Adrenal gland (tissue), 12 donors: Measurements from ENCODE around the gene TMEM123. TPM values are rescaled to one million over a fixed set of nuclear protein-coding genes. Genes with fewer than 3 reads are reported as not detected.

Experiments
- DNase-seq, 7 donors: peaks; one replicate each; pipeline ENCODE4 v3.0.0-alpha.2; 2019 to 2020
- H3K27ac ChIP-seq, 5 donors: fragments of 200-600 bp; sonication (generic) in 4 of 5; 1 replicate in 3 of 5; 2 replicates in 2 of 5; pipeline versions ENCODE4 v1.5.1 to v1.8.0; 2016 to 2020; ENCODE audit warnings: mild to moderate bottlenecking in 1 of 5
- H3K27me3 ChIP-seq: fragments of 200-600 bp; 2 replicates; pipeline ENCODE4 v1.8.0; 2021
- H3K36me3 ChIP-seq, 2 donors: fragments of 200-600 bp; replicated peaks in 1 of 2; 1 replicate in 1 of 2; 2 replicates in 1 of 2; pipeline versions ENCODE4 v1.5.1 to v1.8.0; 2018 to 2022
- H3K4me1 ChIP-seq, 2 donors: fragments of 200-600 bp; replicated peaks in 1 of 2; 1 replicate in 1 of 2; 2 replicates in 1 of 2; pipeline versions ENCODE4 v1.5.1 to v1.8.0; 2018 to 2021
- H3K4me3 ChIP-seq, 4 donors: fragments of 200-600 bp; sonication (generic) in 3 of 4; one replicate each; pipeline ENCODE4 v1.5.1; 2016 to 2018
- H3K9me3 ChIP-seq, 3 donors: fragments of 200-600 bp; sonication (generic) in 1 of 3; replicated peaks in 1 of 3; 1 replicate in 2 of 3; 2 replicates in 1 of 3; pipeline versions ENCODE4 v1.5.1 to v1.8.0; 2016 to 2021
- CTCF ChIP-seq, 6 experiments: fragments of 450-650 bp in 4 of 6; fragments of 200-600 bp in 2 of 6; sonication (generic) in 1 of 6; IDR thresholded peaks; 1 replicate in 5 of 6; 2 replicates in 1 of 6; pipeline versions ENCODE4 v1.5.1 to v1.8.0; 2016 to 2021; ENCODE audit warnings: antibody characterized with exemption in 6 of 6, mild to moderate bottlenecking in 2 of 6, moderate library complexity in 1 of 6
- POLR2A ChIP-seq, 2 donors: fragments of 450-650 bp; IDR thresholded peaks; one replicate each; pipeline ENCODE4 v1.6.1; 2017; ENCODE audit warnings: antibody characterized with exemption in 2 of 2, mild to moderate bottlenecking in 2 of 2, moderate library complexity in 1 of 2
- WGBS, 4 donors: extraction: QIAGEN DNeasy Blood & Tissue Kit in 2 of 4; methylation state at CpG; one replicate each; pipeline versions ENCODE4 v1.1.5 to v1.1.7; 2013 to 2017; 5-methylcytosine and 5-hydroxymethylcytosine counted together
- intact Hi-C, 2 donors: fragments of 100-400 bp; cut with DNase I; formaldehyde crosslinking; loops; one replicate each; pipeline versions ENCODE4 v1.14.1 to v1.15.0; 2022 to 2023
- polyA plus RNA-seq, 3 donors: library from polyadenylated mRNA; stranded (reverse); fragments of 200-250 nt in 2 of 3; fragments of 350-450 nt in 1 of 3; fragmentation: Illumina TruSeq in 1 of 3; extraction: RNeasy Lipid Tissue Mini Kit (QIAGEN cat#74804) in 1 of 3; gene quantifications; one replicate each; pipeline ENCODE4 v1.2.3, GENCODE V29; 2013 to 2014
- total RNA-seq, 9 donors: library from RNA; depleted of rRNA in 4 of 9; stranded (reverse); fragments of >200 nt in 4 of 9; fragments of 120-200 nt in 1 of 9; fragmentation: NEBNext Ultra II Directional in 1 of 9; extraction: Animal tissue kit (Norgen Biotek cat#: 25700) in 1 of 9; gene quantifications; one replicate each; pipeline versions ENCODE4 v1.1.0 to v1.2.4, GENCODE V29; 2013 to 2023
- donor health status: healthy with polysubstance abuse.
- donor health status: Bipolar disorder and iron deficiency.
- donor health status: DM: yes; HTN: yes; CAD: no.
- donor health status: DM: no; HTN: no; CAD: no.
- donor health status: DM: no; HTN: no; CAD: no.
- donor health status: DM: yes; HTN: yes; CAD: no.

The TMEM123 gene
- total and polyA plus RNA-seq, 12 donors, result 19.2 to 284 (median 117) TPM

GRCh38 chr11:102360681-102361080 is 91.9 kb downstream of the TMEM123 start:
- H3K4me1 ChIP-seq, result peaks cover 6 to 7% of the 10 kb centered on the region in 2 donors
- H3K27me3 ChIP-seq, result no peaks in the 10 kb centered on the region
- intact Hi-C loops, result no loop called here
- 50 to 62% (median 56%) methylated on average over 3 of the region's 3 CpGs for WGBS, 4 donors
- H3K4me3 ChIP-seq, result no peak overlapping the region
- peaks cover 0 to 5% (median 0%) of the 10 kb centered on the region in 3 donors for H3K9me3 ChIP-seq
- H3K27ac ChIP-seq, result no peak overlapping the region
- TF ChIP-seq CTCF (IDR thresholded peaks at IDR 0.05) (no peak), POLR2A (IDR thresholded peaks at IDR 0.05) (no peak)
- DNase-seq, result no peak
- H3K36me3 ChIP-seq, result peaks cover 0 to 39% of the 10 kb centered on the region in 2 donors

GRCh38 chr11:102359372-102359771 is 93.2 kb downstream of the TMEM123 start:
- no peak for DNase-seq
- Histone ChIP-seq H3K4me3 (no peak overlapping the region), H3K36me3 (peaks cover 0 to 27% of the 10 kb centered on the region in 2 donors), H3K27ac (no peak overlapping the region), H3K4me1 (peaks cover 0 to under 1% of the 10 kb centered on the region in 2 donors), H3K9me3 (peaks cover 0 to 7% (median 5%) of the 10 kb centered on the region in 3 donors), H3K27me3 (no peaks in the 10 kb centered on the region)
- intact Hi-C loops, result no loop called here
- TF ChIP-seq CTCF (IDR thresholded peaks at IDR 0.05) (no peak), POLR2A (IDR thresholded peaks at IDR 0.05) (no peak)
- 64 to 98% (median 74%) methylated on average over 3 of the region's 3 CpGs for WGBS, 4 donors

- Histone ChIP-seq H3K4me3 (no peak overlapping the region), H3K4me1 (no peaks in the 10 kb centered on the region), H3K36me3 (peaks cover 0 to 23% of the 10 kb centered on the region in 2 donors), H3K27ac (no peak overlapping the region), H3K9me3 (peaks cover 0 to 7% (median 5%) of the 10 kb centered on the region in 3 donors), H3K27me3 (no peaks in the 10 kb centered on the region)
- DNase-seq, result no peak
- no peak for TF ChIP-seq CTCF (IDR thresholded peaks at IDR 0.05)
- no peak for TF ChIP-seq POLR2A (IDR thresholded peaks at IDR 0.05)
- intact Hi-C loops, result no loop called here
Observed at GRCh38 chr11:102357116-102357515, 95.4 kb downstream of the TMEM123 start.

- intact Hi-C loops, result no loop called here
- peak overlapping the region; percentile 37 to 79 (median 75) for H3K4me3 ChIP-seq
- peak in 3 of 7 donors; percentile 14 to 28 (median 26) for DNase-seq
- H3K9me3 ChIP-seq, result no peaks in the 10 kb centered on the region
- WGBS, 4 donors, result 0% methylated on average over 26 to 33 of the region's 33 CpGs
- peaks cover 0 to 16% of the 10 kb centered on the region in 2 donors for H3K36me3 ChIP-seq
- peak overlapping the region; percentile 66 to 100 (median 99) for H3K27ac ChIP-seq
- H3K27me3 ChIP-seq, result no peaks in the 10 kb centered on the region
- peaks cover 0 to 22% of the 10 kb centered on the region in 2 donors for H3K4me1 ChIP-seq
- TF ChIP-seq CTCF (IDR thresholded peaks at IDR 0.05), result no peak
- peak in 1 of 2 donors; percentile 58 for TF ChIP-seq POLR2A (IDR thresholded peaks at IDR 0.05)
Observed at GRCh38 chr11:102347462-102348370, 104.8 kb downstream of the TMEM123 start.
